HG03469 (cell line): ENCODE results near the gene CD177.
"Not testable (repeated sequence)": the region's sequence is repeated elsewhere in the genome, so short reads cannot be mapped to it uniquely, and the experiment has no call there.

Experiments used
- ATAC-seq: cut with Tn5 transposase; IDR thresholded peaks from one replicate; pipeline ENCODE4 v1.9.1; 2021; ENCODE audit warnings: mild to moderate bottlenecking, moderate library complexity, moderate number of reproducible peaks; ENCODE audit not compliant: unreplicated experiment

The CD177 gene

DNA sequence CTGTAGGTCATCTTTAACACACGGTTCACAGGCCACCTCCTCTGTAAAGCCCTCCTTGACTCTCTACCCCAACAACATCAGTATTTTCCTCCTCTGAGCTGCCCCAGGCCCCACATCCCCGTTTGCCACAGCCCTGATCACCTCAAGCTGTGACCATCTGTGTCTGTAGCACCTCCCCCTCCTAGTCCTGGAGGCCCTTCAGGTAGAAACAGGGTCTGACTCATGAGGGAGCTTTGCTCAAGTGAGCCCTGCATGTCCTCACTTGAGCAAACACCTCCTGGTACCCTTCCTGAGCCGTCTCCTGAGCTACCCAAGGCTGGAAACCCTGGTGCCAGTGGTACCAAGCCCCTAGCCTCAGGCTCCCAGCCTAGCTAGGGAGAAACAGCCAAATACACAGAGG, 24.1 kb downstream of the CD177 start:
- ATAC-seq: not testable (repeated sequence)

DNA sequence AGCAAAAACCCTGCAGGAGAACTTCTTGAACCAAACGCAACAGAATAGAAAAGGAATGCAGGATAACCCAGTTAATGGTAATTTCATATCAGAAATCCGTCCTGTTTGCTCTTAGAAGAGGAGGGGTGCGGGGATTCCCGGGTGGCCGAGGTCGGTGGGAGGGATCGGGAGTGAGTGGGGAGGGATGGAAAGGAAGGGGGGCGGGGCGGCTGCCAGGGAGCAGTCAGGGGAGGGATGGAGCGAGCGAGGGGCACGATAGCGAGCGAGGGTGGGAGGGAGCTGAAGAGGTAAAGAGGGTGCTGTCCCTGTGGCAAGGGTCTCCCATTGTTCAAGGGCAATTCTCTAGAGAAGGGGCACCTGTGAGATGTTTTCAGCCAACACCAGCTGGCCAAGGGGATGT, 26.5 kb downstream of the CD177 start:
- ATAC-seq: no peak

DNA sequence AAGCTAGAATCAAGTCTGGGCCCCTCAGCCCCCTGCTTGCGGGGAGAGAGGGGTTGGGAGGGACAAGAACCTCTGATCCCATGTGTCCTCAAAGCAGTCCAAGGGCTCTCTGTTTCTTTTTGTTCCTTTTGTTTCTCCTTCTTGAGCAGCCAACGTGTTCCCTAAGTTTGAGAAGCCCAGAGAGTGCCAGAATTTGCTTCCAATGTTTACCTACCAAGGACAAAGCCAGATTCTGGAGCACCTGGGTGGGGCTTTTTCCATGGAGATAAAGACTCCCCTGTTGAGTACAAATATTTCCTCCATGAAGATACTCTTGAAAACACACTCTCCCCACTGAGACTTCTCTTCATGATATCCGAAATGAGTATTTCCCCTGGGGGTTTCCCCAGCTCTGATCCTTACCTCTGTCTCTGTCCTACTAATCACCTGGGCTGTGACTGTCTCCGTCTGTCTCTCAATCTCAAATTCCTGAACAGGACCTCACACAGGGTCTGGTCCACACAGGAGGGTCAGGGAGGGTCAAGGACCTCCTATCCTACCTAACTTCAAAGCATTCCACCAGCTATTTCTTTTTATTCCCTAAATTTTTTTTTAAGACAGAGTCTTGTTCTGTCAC, 27.4 kb downstream of the CD177 start:
- ATAC-seq: no peak

DNA sequence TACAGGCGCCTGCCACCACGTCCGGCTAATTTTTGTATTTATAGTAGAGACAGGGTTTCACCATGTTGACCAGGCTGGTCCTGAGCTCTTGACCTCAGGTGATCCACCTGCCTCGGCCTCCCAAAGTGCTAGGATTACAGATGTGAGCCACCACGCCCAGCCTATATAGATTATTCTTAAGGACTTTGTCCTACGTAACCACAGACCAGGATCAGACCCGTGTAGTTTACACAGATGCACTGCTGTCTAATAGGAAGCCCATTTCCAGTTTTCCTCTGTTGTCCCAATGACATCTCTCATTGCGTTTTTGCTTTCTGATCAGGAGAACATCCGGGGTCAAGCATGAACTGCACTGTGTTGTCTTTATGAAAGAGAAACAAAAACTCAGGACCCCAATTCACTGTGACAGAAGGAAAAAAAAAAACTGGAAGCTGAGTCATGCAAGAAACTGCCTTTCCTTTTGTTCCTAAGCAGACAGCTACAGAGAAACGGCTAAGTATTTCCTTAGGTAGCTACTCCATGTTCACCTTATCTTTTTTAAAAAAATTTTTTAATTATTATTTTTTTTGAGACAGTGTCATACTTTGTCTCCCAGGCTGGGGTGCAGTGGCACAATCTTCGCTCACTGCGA, 29.2 kb downstream of the CD177 start:
- ATAC-seq: not testable (repeated sequence)

DNA sequence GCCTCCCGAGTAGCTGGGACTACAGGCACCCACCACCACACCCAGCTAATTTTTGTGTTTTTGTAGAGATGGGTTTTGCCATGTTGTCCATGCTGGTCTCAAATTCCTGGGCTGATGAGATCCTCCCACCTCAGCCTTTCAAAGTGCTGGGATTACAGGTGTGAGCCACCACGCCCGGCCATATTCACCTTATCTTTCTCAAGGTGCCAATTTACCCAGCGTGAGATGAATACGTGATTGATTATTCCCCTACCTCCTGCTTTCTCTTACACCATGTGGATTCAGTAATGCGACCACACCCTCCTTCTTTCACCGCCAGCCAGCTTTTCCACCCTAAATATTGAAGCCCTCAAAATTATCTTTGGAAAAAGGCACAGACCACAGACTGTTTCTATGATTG, 29.8 kb downstream of the CD177 start:
- not testable (repeated sequence) for ATAC-seq

DNA sequence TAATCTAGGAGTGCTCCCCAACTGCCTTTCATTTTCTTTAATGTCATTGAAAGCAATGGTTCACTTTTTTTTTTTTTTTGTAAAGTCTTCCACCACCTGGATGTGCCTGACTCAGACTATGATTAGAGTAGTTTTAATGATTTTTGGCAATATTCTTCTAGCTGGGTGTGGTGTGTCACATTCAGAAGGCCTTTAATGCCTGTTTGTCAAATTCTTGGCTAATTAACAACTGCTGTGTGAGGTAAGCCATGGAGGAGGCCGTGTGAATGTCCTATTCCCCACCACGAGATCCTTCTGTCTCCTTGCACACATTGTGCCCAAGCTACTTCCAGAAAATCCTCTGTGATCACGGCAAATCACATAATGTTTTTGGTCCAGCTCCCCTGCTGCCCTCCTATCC, 30.3 kb downstream of the CD177 start:
- ATAC-seq: not testable (repeated sequence)

DNA sequence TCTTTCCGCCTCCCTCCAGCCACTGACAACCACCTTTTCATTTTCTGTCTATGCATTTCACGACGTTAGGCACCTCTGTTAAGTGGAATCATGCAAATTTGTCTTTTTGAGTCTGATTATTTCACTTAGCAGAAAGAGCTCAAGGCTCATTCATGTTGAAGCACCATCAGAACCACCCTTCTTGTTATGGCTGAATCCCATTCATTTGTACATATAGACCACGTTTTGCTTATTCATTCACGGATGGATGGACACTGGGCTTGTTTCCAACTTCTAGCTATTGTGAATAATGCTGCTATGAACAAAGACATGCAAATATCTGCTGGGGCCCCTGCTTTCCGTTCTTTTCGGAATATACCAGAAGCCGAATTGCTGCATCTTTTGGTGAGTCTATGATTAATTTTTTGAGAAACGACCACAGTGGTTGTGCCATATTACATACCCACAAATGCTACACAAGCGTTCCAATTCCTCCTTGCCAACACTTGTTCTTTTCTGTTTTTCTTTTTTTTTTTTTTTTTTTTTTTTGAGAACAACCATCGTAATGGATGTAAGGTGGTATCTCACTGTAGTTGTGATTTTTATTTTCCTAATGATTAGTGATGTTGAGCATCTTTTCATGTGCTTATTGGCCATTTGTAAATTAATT, 37.5 kb downstream of the CD177 start:
- not testable (repeated sequence) for ATAC-seq

DNA sequence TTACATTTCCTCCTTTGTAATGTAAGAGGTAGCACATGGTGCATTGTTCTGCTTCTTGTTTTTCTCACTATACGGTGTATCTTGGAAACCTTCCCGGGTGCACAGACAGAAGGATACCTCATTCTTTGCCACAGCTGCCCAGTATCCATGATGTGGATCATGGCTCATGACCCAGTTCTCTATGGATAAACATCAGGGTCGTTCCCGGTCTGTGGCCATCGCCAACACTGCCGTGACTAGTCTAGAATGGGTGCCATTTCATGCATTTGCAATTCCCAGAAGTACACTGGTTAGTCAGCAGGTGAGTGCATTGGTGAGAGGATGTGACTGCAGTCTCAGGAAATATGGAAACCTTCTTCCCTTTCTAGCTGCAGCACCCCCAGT, 38.1 kb downstream of the CD177 start:
- not testable (repeated sequence) for ATAC-seq

DNA sequence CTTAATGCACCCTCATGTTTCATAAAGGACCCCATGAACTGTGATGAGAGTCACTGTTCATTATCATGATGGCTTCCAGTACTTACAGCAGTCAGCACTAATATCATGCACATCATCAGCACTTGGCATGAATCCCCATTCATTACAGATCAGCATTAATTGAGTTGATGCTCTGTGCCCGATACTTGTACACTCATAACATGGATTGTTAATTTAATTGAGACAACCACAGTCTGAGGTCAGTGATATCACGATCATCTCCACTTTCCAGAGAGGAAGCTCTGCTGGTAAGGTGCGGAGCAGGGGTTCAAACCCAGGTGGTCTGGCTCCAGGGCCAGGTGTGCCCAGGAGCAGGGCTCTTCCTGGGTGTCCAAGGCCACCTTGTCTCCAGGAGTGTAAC, 40.0 kb downstream of the CD177 start:
- not testable (repeated sequence) for ATAC-seq

DNA sequence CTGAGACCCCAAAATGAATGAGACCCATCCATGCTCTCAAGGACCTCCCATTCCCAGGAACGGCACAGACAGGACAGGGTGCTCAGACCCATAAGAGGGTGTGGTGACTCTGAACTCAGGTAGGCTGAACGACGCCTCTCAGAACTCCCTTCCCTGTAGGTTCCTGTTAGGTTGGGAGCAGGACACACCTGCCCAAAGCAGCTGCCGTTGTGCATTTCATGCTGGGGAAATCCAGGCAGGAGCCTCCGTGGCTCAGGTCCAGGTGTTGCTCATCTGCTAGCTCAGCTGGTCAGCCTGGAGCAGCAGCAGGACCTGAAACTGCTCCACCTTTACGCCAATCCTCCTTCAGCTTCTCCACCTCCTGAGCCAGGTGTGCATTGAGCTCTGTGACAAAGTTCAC, 42.1 kb downstream of the CD177 start:
- ATAC-seq: no peak

DNA sequence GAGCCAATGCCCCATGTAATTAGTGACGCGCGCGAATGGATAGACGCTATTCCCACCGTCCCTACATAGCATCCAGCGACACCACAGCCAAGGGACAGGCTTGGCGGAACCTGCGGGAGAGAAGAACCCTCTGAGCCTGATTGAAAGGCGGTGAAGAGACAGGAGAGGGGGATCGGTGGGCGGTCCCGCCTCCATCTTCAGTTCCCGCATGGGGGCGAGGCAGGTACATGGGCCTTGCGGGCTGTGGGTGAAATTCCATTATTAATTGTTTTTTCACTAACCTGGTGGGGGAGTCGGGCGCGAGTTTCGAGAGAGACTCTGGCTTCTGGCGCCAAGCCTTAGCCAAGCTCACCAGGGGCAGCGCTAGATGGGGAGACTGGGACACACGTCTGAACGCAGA, 52.8 kb downstream of the CD177 start:
- ATAC-seq: no peak

DNA sequence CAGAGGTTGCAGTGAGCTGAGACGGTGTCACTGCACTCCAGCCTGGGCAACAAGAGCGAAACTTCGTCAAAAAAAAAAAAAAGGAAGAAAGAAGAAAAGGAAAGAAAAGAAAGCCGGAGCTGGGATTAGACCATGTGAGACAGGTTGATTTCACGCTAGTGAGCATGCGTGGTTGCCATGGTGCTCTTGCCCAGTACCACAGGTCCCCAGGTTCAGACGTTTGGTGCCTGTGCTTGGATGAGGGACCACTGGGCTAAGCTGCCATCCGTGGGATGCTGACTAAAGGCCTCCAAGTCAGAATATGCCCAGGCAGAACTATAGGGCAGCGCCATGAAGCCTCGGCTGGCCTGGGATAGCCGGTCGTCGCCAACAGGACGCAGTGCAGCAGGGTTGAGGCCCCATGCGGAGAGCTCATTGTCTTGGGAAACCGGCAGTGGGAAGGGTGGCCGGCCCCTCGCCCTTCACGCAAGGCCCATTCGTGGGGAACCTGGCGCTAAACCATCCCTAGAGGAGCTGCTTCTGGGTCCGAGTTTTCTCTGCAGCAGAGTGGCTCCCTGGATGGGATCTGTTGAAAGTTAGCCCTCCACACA, 54.0 kb downstream of the CD177 start:
- no peak for ATAC-seq

DNA sequence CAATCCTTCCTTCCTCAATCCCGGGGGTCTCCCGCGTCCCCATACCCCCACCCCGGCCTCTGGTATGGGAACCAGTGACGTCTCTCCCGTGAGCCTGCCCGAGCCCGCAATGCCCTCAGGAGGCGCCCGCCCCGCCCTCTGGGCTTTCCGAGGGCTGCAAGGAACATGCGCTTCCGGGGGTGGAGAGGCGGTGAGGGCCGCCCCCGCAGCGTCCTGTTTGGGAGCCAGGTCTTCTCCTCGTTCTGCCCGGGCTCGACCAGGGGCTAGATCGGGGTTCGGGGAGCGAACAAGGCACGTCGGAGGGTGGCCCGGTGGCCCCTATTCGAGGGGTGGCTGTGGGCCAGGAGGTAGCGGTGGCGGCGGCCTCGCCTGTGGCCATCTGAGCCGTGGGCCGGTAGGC, 54.6 kb downstream of the CD177 start:
- no peak for ATAC-seq

DNA sequence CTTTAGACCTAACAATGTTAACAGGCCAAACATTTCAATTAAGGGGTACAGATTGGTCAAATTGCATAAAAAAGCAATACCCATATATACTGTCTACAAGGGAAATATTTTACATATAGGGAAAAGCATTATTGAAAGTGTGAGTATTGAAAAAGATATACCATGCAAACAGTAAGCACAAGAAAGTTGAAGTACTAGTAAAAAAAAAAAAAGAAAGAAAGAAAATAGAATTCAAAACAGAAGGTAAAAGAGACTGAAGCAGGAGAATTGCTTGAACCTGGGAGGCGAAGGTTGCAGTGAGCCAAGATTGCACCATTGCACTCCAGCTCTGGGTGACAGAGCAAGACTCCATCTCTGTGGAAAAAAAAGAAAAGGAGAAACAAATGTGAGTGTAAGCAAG, 55.9 kb downstream of the CD177 start:
- no peak for ATAC-seq

DNA sequence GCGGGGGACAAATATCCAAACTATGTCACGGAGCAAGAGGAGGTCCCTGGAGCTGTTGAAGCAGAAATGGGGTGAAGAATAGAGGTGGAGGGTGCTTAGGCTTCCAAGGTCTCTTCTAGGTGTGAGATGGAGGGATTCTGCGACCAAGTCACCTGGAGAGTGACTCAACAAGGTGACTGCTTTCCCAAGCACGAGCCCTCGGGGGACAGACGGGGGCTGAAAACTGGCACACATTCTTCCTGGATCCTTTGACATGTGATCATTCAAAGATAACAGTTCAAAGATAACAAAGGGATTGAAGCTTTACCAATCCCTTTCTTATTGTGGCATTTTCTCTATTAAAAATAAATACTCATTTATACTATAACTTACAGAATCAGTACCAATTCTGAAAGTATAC, 59.0 kb downstream of the CD177 start:
- ATAC-seq: no peak
